ENCODE data around the gene FOXA1. TPM values are rescaled to one million over a fixed set of nuclear protein-coding genes. Genes with fewer than 3 reads are reported as not detected.
"Not testable (repeated sequence)": the region's sequence is repeated elsewhere in the genome, so short reads cannot be mapped to it uniquely, and the experiment has no call there.

FOXA1 gene
- total RNA-seq, 4 donors from 2014 or later = 4.8 to 14.4 (median 8.3) TPM

DNA sequence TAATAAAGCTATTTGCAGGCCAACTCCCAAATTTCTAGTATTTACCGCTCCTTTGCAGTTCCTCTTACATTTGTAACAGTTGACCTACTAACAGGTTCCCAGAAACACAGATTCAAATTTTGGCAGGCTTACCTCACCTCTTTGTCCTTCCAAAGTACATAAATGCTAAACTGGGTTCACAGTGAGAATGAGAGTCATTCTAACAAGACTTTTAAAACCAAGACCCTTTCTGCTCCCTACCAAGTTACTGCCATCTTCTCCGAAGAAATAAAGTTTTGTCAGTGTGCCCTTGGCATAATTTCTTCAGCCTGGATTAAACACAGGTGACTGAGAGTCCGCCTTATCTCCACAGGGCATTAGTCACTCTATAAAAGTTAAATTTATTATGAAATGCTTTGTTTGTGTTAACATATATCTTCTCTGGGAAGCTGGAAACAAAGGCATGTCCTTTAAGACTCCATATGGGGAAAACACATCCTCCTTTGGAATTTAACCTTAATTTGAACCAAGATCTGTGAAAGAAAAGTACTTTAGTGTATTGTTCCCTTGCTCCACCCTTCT is 28.2 kb downstream of the FOXA1 start:
- DNase-seq (ENCODE audit: low spot score in 2 of 2) = no peak
- Histone ChIP-seq H3K27me3 (no peaks in the 10 kb centered on the region), H3K9me3 (no peaks in the 10 kb centered on the region), H3K27ac (no peak overlapping the region), H3K36me3 (no peaks in the 10 kb centered on the region), H3K4me1 (no peaks in the 10 kb centered on the region), H3K4me3 (no peak overlapping the region)
- no peak for TF ChIP-seq POLR2AphosphoS5 (IDR thresholded peaks at IDR 0.05)
- TF ChIP-seq POLR2A (IDR thresholded peaks at IDR 0.05) = no peak
- TF ChIP-seq, protein P1, sequence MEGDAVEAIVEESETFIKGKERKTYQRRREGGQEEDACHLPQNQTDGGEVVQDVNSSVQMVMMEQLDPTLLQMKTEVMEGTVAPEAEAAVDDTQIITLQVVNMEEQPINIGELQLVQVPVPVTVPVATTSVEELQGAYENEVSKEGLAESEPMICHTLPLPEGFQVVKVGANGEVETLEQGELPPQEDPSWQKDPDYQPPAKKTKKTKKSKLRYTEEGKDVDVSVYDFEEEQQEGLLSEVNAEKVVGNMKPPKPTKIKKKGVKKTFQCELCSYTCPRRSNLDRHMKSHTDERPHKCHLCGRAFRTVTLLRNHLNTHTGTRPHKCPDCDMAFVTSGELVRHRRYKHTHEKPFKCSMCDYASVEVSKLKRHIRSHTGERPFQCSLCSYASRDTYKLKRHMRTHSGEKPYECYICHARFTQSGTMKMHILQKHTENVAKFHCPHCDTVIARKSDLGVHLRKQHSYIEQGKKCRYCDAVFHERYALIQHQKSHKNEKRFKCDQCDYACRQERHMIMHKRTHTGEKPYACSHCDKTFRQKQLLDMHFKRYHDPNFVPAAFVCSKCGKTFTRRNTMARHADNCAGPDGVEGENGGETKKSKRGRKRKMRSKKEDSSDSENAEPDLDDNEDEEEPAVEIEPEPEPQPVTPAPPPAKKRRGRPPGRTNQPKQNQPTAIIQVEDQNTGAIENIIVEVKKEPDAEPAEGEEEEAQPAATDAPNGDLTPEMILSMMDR (IDR thresholded peaks at IDR 0.05) = no peak
- TF ChIP-seq EP300 (IDR thresholded peaks at IDR 0.05) = no peak
- 46% methylated on average over 3 of the region's 3 CpGs for WGBS

DNA sequence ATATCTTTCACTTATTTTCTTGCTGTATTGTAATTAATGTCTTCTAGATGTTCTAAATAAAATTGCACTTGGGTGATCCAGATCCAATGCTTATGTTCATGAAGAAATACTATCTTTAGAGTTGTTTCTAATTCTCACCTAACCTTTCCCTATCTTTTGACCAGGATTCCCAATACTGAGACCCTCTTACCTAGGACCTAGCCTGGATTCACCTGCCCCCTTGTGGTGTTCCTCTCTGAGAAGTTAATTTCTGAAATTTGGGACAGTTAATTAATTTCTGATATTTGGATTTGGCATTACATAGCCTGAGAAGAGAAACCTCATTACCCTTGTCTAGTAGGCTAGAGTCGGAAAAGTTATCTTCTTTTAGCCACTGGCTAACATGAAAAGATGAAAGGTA is 29.5 kb downstream of the FOXA1 start:
- Histone ChIP-seq H3K4me3 (no peak overlapping the region), H3K4me1 (no peaks in the 10 kb centered on the region), H3K9me3 (no peaks in the 10 kb centered on the region), H3K27me3 (no peaks in the 10 kb centered on the region), H3K27ac (no peak overlapping the region), H3K36me3 (no peaks in the 10 kb centered on the region)
- TF ChIP-seq, protein P1 (IDR thresholded peaks at IDR 0.05) = no peak
- TF ChIP-seq EP300 (IDR thresholded peaks at IDR 0.05) = no peak
- no peak for TF ChIP-seq POLR2A (IDR thresholded peaks at IDR 0.05)
- TF ChIP-seq POLR2AphosphoS5 (IDR thresholded peaks at IDR 0.05) = no peak
- 78% methylated on average over 1 of the region's 1 CpG for WGBS
- DNase-seq (ENCODE audit: low spot score in 2 of 2) = no peak

- no peaks in the 10 kb centered on the region for H3K27me3 ChIP-seq
- H3K36me3 ChIP-seq = no peaks in the 10 kb centered on the region
- no peak for DNase-seq (ENCODE audit: low spot score in 2 of 2)
- no peak overlapping the region for H3K4me3 ChIP-seq
- TF ChIP-seq POLR2A (IDR thresholded peaks at IDR 0.05) (no peak), POLR2AphosphoS5 (IDR thresholded peaks at IDR 0.05) (no peak)
- TF ChIP-seq, protein P1 (IDR thresholded peaks at IDR 0.05) = no peak
- H3K27ac ChIP-seq = no peak overlapping the region
- H3K9me3 ChIP-seq = no peaks in the 10 kb centered on the region
- 69% methylated on average over 2 of the region's 2 CpGs for WGBS
- no peaks in the 10 kb centered on the region for H3K4me1 ChIP-seq
Measured at GRCh38 chr14:37563189-37563588, 31.9 kb downstream of the FOXA1 start.

DNA sequence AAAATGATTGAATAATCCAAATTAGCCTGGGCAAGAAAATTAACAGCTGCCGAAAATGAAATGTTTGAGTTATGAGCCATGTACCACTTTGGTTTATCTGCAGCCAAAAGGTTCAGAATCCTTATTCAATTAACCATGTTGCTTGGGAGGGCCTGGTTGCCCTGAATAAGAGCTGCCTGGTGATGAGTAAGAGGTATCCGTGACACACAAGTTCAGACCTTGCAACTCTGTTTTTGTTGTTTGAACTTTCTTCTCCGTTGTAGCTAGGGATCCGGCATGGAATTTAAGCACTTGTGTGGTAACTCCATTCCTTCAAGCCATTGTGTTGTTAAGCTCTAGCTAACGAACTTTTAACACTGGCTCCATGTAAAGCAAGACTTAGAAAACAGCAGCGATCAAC is 35.7 kb downstream of the FOXA1 start:
- no peak for TF ChIP-seq POLR2A (IDR thresholded peaks at IDR 0.05)
- no peak for TF ChIP-seq POLR2AphosphoS5 (IDR thresholded peaks at IDR 0.05)
- TF ChIP-seq EP300 (IDR thresholded peaks at IDR 0.05) = no peak
- TF ChIP-seq, protein P1 (IDR thresholded peaks at IDR 0.05) = no peak
- no peaks in the 10 kb centered on the region for H3K4me1 ChIP-seq
- WGBS = 77% methylated on average over 6 of the region's 6 CpGs
- no peaks in the 10 kb centered on the region for H3K27me3 ChIP-seq
- H3K4me3 ChIP-seq = no peak overlapping the region
- H3K9me3 ChIP-seq = no peaks in the 10 kb centered on the region
- DNase-seq (ENCODE audit: low spot score in 2 of 2) = no peak
- H3K27ac ChIP-seq = no peak overlapping the region
- no peaks in the 10 kb centered on the region for H3K36me3 ChIP-seq

- WGBS = 93% methylated on average over 4 of the region's 4 CpGs
- Histone ChIP-seq H3K36me3 (no peaks in the 10 kb centered on the region), H3K27me3 (no peaks in the 10 kb centered on the region), H3K4me3 (no peak overlapping the region), H3K4me1 (no peaks in the 10 kb centered on the region), H3K27ac (no peak overlapping the region), H3K9me3 (no peaks in the 10 kb centered on the region)
- TF ChIP-seq, protein P1 (IDR thresholded peaks at IDR 0.05) = no peak
- TF ChIP-seq EP300 (IDR thresholded peaks at IDR 0.05) (no peak), POLR2A (IDR thresholded peaks at IDR 0.05) (no peak), POLR2AphosphoS5 (IDR thresholded peaks at IDR 0.05) (no peak)
- DNase-seq (ENCODE audit: low spot score in 2 of 2) = no peak
Measured at GRCh38 chr14:37558740-37559139, 36.3 kb downstream of the FOXA1 start.

DNA sequence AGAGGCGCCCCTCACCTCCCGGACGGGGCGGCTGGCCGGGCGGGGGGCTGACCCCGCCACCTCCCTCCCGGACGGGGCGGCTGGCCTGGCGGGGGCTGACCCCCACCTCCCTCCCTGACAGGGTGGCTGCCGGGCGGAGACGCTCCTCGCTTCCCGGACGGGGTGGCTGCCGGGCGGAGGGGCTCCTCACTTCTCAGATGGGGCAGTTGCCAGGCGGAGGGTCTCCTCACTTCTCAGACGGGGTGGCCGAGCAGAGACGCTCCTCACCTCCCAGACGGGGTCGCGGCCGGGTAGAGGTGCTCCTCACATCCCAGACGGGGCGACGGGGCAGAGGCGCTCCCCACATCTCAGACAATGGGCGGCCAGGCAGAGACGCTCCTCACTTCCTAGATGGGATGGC is 39.5 kb downstream of the FOXA1 start:
- H3K27ac ChIP-seq; H3K9me3 ChIP-seq; DNase-seq (ENCODE audit: low spot score in 2 of 2); H3K27me3 ChIP-seq; H3K4me1 ChIP-seq; H3K4me3 ChIP-seq; H3K36me3 ChIP-seq: not testable (repeated sequence)
- no CpG with 5 or more reads among the region's 33 CpGs for WGBS
